ENCODE measurements around the gene PAXX.

GRCh38 chr9:136983656-136984314 is 8.4 kb upstream of the PAXX start:
- TF ChIP-seq, protein P1, sequence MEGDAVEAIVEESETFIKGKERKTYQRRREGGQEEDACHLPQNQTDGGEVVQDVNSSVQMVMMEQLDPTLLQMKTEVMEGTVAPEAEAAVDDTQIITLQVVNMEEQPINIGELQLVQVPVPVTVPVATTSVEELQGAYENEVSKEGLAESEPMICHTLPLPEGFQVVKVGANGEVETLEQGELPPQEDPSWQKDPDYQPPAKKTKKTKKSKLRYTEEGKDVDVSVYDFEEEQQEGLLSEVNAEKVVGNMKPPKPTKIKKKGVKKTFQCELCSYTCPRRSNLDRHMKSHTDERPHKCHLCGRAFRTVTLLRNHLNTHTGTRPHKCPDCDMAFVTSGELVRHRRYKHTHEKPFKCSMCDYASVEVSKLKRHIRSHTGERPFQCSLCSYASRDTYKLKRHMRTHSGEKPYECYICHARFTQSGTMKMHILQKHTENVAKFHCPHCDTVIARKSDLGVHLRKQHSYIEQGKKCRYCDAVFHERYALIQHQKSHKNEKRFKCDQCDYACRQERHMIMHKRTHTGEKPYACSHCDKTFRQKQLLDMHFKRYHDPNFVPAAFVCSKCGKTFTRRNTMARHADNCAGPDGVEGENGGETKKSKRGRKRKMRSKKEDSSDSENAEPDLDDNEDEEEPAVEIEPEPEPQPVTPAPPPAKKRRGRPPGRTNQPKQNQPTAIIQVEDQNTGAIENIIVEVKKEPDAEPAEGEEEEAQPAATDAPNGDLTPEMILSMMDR (IDR thresholded peaks at IDR 0.05), result no peak
- TF ChIP-seq POLR2AphosphoS5 (IDR thresholded peaks at IDR 0.05) (no peak), POLR2A (IDR thresholded peaks at IDR 0.05) (no peak)

Data from transverse colon (tissue), 4 donors.